Fibroblast of villous mesenchyme (primary cell): ENCODE results near the gene SPIN1. TPM values are rescaled to one million over a fixed set of nuclear protein-coding genes. Genes with fewer than 3 reads are reported as not detected.

Experiments used
- DNase-seq: peaks from one replicate; pipeline ENCODE4 v3.0.0-alpha.2; 2010; ENCODE audit warnings: low read depth
- H3K4me3 ChIP-seq: 2 replicates; pipeline ENCODE4 v1.5.1; 2011; ENCODE audit warnings: low read depth, mild to moderate bottlenecking, low read length
- CTCF ChIP-seq: IDR thresholded peaks from 2 replicates; pipeline ENCODE4 v1.5.1; 2012; ENCODE audit warnings: low read depth, mild to moderate bottlenecking, low read length; ENCODE audit not compliant: insufficient read depth
- total RNA-seq: library from RNA; depleted of rRNA; stranded (reverse); fragments of >200 nt; gene quantifications from 2 replicates; pipeline ENCODE4 v1.2.3, GENCODE V29; 2012

SPIN1 gene
- total RNA-seq, 1 donor: 165 TPM

GRCh38 chr9:88359974-88360373, 28.3 kb upstream of the SPIN1 start:
- DNase-seq: no peak
- no peak for TF ChIP-seq CTCF
- H3K4me3 ChIP-seq: no peak overlapping the region

- no peak for TF ChIP-seq CTCF
- DNase-seq: peak; percentile 47
- no peak overlapping the region for H3K4me3 ChIP-seq
Observed at GRCh38 chr9:88362681-88363080, 25.6 kb upstream of the SPIN1 start.

DNA sequence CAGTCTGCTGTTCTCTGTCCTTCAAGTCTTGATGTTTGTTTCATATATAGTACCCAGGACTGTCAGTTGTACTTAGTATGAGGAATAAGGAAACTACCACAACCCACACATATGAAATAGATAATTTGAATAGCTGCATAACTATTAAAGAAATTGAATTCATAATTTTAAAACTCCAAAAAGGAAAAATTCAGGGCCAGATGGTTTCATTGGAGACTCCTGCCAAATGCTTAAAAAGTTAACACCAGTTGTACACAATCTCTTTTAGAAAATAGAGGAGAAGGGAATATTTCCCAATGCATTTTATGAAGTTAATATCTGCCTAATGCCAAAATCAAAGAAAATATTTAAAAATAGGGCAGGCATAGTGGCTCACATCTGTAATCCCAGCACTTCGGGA, 24.6 kb upstream of the SPIN1 start:
- no peak for TF ChIP-seq CTCF
- no peak overlapping the region for H3K4me3 ChIP-seq
- no peak for DNase-seq

- DNase-seq: no peak
- no peak overlapping the region for H3K4me3 ChIP-seq
- TF ChIP-seq CTCF: no peak
Observed at GRCh38 chr9:88364706-88365105, 23.5 kb upstream of the SPIN1 start.

DNA sequence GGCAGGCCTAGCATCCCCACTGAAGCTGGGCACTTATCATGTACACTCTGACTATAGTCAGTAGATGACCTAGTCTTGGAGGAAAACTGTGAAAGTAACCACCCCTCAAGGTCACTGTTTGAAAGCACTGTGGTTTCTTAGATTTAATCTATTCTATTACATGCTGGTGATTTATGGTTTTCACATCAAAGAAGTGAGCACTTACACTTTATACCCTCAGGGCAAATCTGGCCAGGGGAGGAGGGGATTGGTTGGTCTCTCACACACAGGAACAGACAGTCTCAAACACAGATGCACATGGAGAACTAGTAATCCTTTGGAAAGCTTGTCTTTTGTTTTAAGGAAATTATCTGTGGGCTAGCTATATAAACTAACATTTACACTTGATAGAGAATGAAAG, 17.9 kb upstream of the SPIN1 start:
- H3K4me3 ChIP-seq: no peak overlapping the region
- TF ChIP-seq CTCF: no peak
- DNase-seq: no peak

- no peak overlapping the region for H3K4me3 ChIP-seq
- no peak for TF ChIP-seq CTCF
- DNase-seq: no peak
Observed at GRCh38 chr9:88372103-88372654, 16.1 kb upstream of the SPIN1 start.

- no peak for TF ChIP-seq CTCF
- no peak overlapping the region for H3K4me3 ChIP-seq
- DNase-seq: no peak
Observed at GRCh38 chr9:88373045-88373444, 15.2 kb upstream of the SPIN1 start.
